HG03066 (cell line): ENCODE data around the gene CAPN5.

Experiments
- ATAC-seq: cut with Tn5 transposase; IDR thresholded peaks from one replicate; pipeline ENCODE4 v1.9.1; 2021; ENCODE audit warnings: low read depth; ENCODE audit not compliant: unreplicated experiment

Gene CAPN5

GRCh38 chr11:77144857-77145428, 78.2 kb downstream of the CAPN5 start:
- ATAC-seq = no peak

- ATAC-seq = no peak
These were observed 79.7 kb downstream of the CAPN5 start for GRCh38 chr11:77146261-77147035.

- no peak for ATAC-seq
These were observed 80.2 kb downstream of the CAPN5 start for GRCh38 chr11:77147036-77147315.

GRCh38 chr11:77147668-77148321, 81.0 kb downstream of the CAPN5 start:
- no peak for ATAC-seq

GRCh38 chr11:77148963-77149715, 82.4 kb downstream of the CAPN5 start:
- no peak for ATAC-seq

- no peak for ATAC-seq
These were observed 83.1 kb downstream of the CAPN5 start for GRCh38 chr11:77149716-77150392.

- ATAC-seq = no peak
These were observed 84.1 kb downstream of the CAPN5 start for GRCh38 chr11:77150836-77151235.

- no peak for ATAC-seq
These were observed 85.2 kb downstream of the CAPN5 start for GRCh38 chr11:77151804-77152509.

- ATAC-seq = no peak
These were observed 86.1 kb downstream of the CAPN5 start for GRCh38 chr11:77152846-77153245.

GRCh38 chr11:77153276-77154185, 86.8 kb downstream of the CAPN5 start:
- no peak for ATAC-seq

GRCh38 chr11:77154381-77155081, 87.8 kb downstream of the CAPN5 start:
- no peak for ATAC-seq

- ATAC-seq = no peak
These were observed 88.3 kb downstream of the CAPN5 start for GRCh38 chr11:77155082-77155475.

- no peak for ATAC-seq
These were observed 88.9 kb downstream of the CAPN5 start for GRCh38 chr11:77155556-77156130.

- ATAC-seq = no peak
These were observed 89.8 kb downstream of the CAPN5 start for GRCh38 chr11:77156396-77157195.

- ATAC-seq = no peak
These were observed 91.4 kb downstream of the CAPN5 start for GRCh38 chr11:77158041-77158695.

GRCh38 chr11:77159219-77159936, 92.6 kb downstream of the CAPN5 start:
- no peak for ATAC-seq
